GM19468 (cell line): Measurements from ENCODE around the gene MYLK.
"Not testable (repeated sequence)": the region's sequence is repeated elsewhere in the genome, so short reads cannot be mapped to it uniquely, and the experiment has no call there.

Experiments used
- ATAC-seq: cut with Tn5 transposase; IDR thresholded peaks from one replicate; pipeline ENCODE4 v1.9.1; 2021; ENCODE audit warnings: mild to moderate bottlenecking, moderate library complexity, moderate number of reproducible peaks; ENCODE audit not compliant: unreplicated experiment; ENCODE audit errors: extremely low read depth

MYLK gene

DNA sequence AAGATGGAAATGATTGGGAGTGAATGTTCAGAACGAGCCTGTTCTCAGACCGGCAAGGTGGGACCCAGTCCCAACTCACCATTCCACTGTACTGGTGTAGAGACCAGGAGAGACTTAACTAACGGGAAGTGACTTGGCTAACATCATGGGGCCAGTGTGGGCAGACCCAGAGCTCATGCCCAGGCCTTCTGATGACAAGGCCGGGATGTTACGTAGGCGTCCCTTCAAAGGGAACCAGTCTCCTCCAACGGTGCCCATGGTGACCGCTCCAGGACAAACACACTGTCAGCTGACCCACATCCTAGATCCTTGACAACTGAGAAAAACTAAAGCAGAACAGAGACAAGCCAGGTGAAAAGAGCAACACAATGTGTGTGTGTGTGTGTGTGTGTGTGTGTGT lies 170.9 kb downstream of the MYLK start:
- ATAC-seq, result no peak

DNA sequence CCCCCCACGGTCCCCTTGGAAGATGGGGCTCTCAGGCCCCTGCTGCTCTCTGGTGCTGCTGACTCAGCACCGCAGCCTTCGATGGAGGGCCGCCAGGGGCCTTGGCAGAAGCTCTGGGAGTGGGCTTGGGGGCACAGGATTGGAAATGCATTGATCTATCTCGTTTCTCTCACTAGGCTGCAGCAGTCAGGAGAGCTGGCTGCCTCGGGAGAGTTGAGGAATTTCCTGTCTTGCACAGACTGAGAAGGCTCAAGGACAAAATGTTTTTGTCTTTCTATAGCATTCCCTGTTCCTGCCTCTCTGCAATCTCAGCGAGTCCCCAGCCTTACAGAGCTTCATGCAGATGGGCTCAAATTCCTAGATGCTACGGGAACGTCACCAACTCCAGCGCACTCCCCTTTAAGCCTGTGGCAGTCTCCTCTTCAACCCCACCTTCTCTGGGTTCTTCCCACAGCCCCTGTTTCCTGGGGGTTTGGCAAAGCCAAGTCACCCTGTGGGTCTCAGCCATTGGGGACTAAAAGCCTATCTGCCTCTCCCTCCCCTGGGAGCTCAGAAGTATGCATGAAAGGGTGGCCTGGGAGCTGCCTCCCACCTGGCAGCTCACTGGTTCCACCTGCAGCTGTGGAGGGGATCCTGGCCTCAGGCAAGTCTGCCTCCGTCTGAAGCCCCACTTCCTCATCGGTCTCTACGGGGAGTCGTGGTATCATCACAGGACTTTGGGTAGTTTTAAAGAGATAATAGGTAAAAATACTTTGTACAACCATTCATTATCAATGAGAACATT lies 171.9 kb downstream of the MYLK start:
- no peak for ATAC-seq

DNA sequence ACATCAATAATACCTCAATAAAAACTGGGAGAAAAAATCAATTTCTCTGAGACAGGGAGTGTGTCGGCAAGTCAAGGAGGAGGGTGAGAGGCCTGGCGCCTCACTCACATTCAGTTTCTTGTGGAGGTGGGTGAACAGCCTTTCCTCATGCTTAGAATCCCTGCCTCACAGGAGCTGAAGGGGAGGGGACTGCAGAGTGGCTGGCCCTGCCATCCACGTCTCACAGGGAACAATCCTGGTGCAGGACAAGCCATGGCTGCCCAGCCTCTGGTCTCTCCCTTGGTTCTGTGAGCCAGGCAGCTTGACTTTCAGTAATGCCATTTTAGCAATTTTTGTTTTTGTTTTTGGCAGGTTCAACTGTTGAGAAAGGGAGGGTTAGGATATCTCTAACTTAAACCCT lies 172.8 kb downstream of the MYLK start:
- ATAC-seq, result no peak

DNA sequence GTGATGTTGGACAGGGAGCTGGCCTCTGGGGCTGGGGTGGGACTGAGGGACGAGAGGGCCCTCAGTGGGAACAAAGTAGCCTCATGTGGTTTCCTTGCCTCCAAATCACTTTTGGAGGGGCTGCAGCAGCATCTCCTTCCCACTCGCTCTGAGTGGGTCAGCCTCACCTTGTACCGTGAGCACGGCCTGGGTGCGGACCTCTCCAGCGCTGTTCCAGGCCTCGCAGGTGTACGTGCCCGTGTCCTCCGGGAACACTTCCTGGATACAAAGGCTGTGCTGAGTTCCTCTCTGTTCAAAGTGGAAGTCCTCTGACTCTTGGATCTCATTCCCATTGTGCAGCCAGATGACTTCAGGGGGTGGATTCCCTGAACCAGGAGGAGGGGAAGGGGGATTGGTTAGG lies 175.6 kb downstream of the MYLK start:
- ATAC-seq, result no peak

DNA sequence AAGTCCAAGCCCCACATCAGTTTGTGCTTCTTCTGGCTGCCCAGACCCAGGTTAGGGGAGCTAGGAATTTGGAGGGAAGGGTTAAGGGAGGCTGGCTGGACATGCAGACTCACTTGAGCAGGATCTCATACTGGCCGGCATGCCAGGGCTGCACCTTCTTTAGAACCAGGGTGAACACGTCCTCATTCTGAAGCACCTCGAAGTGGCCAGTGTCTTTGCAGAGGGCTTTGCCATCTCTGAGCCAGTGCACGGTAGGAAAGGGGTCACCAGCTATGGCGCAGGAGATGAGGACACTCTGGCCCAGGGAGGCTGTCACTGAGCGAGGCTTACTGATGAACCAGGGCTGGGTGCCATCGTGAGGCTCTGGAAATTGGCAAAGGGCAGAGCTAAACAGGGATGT lies 176.5 kb downstream of the MYLK start:
- not testable (repeated sequence) for ATAC-seq

DNA sequence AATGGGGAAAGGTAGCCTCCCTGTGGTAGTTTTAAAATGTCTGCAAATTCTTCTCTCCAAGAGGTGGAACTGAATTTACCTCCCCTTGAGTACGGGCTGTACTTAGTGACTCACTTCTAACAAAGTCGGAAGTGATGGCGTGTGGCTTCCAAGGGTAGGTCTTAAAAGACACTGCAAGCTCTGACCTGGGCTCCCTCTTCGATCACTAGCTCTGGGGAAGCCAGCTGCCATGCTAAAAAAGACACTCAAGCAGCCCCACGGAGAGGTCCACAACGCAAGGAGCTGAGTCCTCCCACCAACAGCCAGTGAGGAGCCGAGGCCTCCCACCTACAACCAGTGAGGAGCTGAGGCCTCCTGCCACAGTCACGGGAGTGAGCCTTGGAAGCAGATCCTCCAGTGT lies 177.3 kb downstream of the MYLK start:
- no peak for ATAC-seq

DNA sequence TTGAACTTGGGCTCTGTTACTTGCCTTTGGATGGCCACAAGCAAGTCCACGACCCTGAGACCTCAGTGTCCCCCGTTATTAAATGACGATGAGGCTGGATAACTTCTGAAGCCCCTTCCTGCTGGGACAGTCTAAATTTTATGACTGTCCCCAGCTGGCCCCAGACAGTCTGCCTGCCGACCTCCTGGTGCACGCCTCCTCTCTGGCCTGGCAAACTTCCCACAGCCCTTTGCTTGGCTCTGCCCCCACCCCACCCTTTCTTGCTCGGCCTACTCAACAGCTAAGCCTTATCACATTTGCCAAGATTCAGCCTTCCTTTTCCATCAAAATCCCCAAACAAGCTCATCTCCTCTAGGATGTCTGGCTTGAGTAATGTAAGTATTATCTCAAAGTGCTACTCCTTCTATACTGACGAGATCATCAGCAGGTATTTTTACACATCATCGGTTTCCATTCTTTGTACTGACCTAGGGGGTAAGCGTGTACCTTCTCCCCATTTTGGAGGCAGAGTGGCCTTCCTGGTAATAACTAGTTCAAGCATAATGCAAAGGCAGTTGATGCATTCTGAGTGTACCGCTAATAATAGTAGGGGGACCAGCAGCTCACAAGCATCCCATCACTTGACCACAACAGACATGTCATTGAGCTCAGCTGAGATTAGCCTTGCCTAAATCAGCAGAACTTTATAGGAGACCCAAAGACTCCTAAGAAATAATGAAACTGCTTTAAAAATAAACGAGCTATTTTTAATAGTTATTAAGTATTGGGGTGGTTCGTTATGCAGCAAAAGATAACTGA lies 178.4 kb downstream of the MYLK start:
- ATAC-seq, result no peak

DNA sequence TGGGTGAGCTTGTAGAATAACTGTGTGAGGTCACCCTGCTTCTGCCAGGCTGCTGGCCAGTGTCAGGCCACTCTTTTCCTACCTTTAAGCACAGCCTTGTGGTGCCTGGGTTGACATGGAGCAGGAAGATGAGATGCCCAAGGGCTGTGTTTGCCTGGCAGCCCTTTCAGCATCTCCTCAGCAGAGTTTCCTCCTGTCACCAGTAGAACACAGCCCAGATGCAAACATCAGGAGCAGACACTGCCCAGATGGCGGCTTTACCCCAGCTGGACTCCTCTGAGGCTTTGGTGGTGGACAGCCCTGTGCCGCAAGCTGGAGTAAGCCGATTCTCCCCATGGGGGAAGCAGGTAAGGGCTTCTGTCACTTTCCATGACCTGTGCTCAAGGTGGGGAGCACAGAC lies 180.5 kb downstream of the MYLK start:
- ATAC-seq, result not testable (repeated sequence)

DNA sequence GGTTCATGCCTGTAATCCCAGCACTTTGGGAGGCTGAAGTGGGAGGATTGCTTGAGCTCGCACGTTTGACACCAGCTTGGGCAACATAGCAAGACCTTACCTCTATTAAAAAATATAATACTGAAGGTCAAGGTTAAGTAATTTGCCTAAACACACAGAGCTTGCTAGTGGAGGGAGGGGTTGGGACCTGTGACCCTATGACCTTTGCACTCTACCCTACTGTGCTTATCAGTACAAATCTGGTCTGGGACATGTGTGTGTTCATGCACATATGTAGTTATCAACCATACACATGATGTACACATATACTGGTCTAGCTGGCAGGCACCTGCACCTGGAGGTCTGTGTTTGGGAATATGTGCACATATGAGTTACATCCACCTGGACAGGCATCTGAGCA lies 181.4 kb downstream of the MYLK start:
- no peak for ATAC-seq

DNA sequence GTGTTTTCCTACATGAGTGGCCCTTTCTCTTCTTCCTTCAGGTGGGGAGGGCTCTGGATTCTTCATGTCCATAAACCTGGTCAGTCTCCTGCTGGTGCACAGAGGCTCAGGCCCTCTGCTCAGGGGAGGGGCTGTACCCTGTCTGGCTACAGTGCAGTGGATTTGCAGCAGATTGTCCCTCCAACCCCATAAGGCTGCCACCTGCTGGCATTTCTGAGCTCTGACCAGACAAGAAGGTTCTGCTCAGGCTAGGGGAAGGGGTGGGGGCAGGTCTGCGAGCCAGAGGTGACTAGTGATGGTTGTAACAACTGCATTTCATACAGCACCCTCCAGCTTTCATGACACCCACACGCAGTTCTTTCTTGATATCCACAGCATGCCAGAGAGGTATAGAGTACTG lies 182.1 kb downstream of the MYLK start:
- ATAC-seq, result not testable (repeated sequence)

DNA sequence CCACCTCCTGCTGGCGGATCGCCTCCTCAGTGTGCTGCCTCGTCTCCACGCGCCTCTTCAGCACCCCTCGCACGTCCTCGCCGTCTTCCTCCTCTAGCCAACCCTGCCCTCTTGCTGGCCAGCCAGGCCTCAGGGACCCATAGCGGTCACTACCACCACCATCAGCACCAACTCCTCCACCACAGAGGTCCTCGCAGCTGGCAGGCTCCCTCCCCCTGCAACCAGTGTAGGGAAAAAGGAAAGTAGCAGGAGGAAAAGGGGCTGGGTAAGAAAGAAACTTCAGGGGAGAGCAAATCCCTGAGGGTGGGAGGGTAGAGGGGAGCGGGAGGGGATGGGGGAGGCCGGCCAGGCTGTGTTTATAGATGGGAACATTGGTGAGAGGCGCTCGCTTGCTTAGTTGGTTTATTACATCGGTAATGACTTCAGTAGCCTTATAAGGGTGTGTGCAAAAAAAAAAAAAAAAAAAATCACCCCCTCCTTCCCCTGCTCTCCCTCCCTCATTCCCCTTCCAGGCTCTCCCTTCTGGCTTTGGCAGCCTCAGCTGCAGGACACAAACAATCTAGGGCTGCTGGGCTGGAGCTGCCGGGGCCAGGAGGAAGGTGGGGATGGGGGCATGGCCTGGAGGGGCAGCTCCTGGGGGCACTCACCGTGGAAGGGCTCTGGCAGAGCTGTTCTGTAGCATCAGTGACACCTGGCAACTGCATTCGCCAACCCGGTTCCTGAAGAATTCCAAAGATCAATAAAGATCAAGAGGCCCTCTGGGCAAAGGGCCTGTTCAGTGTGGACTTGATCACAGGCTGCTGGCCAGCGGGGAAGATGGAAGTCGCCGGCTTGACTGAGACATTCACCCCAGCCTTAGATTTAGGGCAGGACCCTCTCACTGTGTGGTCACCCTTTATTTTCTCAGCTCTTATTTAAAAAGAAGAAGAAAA lies 183.1 kb downstream of the MYLK start:
- no peak for ATAC-seq

DNA sequence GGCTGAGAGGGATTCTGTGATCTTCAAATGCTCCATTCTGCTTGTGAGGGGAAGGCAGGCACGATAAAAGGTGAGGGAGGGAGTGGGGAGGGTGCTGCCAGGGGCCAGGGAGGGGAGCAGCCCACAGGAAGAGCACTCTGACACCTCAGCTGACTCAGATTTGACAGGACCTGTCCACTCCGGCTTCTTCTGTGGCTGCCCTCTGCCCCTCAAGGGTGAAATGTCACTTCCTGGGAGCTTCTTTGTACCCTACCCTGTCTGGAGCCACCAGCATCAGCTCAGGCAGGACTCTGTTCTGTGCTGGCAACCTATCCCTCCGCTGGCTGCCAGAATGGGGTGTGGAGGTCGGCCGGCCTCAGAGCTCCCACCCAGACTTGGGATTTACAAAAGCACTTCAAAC lies 185.3 kb downstream of the MYLK start:
- ATAC-seq, result no peak

DNA sequence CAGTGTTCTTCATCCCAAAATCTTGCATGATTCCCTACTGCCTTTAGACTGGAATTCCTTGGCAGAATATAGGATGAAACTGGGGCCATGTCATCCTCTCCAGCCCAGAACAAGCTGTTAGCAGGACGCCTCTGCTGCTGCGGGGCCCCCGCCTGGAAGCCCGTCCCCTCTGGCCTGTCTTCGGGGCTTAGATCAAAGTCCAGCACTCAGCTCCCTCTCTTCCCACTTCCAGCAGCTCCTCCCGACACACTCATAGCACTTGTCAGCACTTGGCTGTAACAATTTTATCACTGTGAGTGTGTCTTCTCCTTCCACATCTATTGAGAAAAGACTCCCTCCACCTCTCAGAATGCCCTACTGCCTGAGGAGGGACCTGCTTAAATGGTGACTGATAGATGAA lies 187.3 kb downstream of the MYLK start:
- no peak for ATAC-seq

DNA sequence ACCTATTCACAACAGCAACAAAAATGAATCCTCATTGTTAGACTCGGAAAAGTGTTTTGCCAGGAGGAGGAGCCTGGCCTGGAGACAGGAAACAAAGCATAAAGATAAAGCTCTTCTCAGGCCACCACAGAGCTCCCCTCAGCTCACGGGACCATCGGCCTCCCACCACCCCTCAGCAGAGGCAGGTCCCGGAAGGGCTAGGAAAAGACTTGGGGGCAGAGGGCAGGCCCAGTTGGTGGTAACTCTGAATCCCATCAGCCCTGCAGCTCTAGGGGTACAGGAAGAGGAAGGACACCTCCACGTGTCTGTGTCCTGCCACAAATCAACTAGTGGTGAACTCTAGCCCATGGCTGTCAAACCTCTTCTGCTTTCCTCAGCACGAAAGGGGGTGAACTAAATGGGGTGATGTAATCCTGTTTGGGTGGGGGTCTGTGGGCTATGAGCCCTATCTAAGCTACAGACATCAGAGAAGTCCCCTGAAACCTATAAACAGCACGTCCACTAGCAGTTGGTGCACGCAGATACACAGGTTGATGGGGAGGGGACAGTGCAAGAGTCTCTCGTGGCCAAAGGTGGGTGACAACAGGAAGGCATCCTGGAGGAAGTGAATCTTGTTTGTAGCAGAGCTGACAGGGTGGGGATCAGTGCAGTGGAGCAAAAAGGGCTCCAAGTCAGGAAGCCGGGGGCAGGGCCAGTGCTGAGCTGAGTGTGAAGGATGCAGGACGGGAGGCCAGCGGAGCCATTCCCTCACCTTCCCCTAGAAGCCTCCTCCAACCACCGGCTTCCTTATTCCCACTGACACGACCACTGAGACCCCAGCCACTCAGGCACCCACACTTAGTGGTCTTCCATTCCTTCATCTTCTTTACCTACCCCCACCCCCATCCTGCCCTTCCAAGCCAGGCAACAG lies 188.1 kb downstream of the MYLK start:
- no peak for ATAC-seq

DNA sequence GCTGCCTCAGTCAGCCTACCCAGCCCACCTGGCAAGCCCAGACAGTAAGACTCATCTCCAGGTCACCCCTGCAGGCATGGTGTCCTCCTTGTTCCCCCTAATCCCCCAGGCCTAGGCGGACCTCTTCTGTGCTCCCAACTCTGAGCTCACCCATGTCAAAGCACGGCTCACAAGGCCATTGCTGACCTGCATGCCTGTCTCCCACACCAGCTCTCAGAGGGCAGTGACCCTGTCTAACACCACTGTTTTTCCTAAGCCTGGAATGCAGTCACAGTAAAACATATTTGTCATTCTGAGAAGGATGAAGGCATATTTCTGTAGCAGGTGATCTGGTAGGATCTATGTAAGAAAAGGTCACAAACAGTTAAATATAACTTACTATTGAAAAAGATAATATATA lies 189.0 kb downstream of the MYLK start:
- no peak for ATAC-seq

DNA sequence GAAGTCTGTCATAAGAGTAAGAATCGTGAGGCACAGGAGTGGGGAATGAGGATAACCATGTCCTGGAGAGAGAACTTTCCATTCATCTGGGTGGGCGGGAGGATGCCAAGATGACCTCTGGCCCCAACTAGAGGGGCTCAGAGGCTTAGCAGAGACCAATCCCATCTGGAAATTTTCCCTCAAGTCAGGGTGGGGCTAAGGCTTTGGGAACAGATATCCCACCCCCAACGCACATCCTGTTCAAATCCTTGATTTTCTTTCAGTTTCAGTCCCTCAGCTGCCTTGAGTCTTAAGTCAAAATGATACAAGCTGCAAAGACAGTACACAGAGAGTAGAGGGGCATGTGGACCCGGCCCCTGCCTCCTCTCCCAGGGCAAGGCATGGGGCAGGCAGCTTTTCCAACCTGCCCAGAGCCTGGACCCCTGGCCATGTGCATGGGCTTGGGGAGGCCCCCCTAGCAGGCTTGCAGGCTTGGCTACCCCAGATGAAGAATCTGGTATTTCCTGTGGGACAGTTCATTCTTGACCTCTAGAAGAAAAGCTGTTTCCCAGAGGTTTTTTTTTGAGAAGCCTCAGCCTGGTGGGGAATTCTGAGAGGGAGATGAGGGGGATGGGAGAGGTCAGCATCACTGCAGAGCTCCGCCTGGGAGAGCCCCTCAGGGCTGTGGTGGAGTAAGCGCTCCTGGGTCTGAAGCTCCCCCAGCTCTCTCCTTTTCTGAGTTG lies 189.6 kb downstream of the MYLK start:
- ATAC-seq, result no peak

DNA sequence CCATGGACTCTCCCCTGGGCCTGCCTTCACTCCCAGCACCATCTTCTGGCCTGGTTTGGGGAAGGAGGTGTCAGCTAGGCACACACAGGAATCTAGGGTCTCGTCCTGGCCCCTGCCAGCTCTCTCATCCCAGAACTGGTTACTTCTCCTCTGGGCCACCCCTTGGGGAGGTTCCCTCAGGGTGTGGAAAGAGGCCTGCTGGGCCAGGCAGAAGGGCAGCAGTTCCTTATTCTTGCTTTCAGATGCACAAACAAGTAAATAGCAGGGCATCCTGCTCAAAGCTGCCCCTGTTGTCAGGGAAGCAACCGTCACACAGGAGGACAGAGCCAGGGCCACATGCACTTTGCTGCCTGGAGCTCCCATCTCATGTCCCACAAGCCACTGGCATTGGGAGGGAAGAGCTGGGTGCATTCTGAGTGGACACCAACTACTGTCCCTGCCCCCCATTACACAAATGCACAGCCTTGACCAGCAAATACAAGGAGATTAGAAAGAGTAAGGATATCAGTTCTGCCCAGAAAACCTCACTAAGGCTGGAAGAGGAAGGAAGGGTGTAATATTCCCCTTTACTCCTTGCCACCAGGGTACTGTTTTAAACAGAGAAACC lies 190.4 kb downstream of the MYLK start:
- no peak for ATAC-seq

DNA sequence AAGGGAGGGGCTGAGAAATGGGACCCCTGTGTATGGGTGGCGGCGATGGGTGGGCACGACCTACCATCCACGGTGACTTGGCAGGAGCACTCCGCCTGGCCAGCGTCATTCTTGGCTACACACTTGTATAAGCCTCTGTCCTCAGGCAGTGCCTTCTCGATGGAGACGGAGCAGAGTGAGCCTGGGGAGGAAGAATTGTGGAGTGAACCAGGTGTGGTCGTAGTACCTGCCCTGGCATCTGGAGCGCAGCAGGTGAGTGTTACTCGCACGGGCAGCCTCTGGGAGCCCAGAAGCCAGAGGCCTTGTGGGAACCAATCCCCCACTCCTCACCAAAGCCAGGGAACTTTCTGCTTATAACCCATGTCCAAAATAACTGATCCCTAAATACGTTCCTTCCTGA lies 191.5 kb downstream of the MYLK start:
- no peak for ATAC-seq

DNA sequence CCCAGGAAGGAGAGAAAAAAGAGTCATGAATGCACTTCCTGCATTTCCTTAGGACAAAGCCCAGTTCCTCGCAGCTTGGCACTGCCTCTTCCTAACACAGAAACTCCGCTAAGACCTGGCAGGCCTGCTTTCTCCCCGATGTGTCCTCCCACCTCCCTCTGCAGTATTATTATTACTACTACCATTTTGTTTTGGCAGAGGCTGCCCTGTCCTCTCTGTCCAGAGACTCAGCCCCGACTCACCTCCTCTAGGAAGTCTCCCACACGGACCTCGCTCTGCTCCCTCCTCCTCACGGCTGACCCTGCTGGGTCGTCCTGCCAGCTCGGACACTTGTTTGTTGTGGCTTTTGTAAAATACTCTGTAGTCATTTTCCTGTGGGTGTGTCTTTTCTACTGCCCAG lies 192.1 kb downstream of the MYLK start:
- no peak for ATAC-seq
